Measurements from ENCODE around the gene LPAR2. TPM values are rescaled to one million over a fixed set of nuclear protein-coding genes. Genes with fewer than 3 reads are reported as not detected.
"Not testable (repeated sequence)": the region's sequence is repeated elsewhere in the genome, so short reads cannot be mapped to it uniquely, and the experiment has no call there.

Gene LPAR2
- 10 to 100 TPM in 5 of 8 experiments, 1 to 10 TPM in 3; 1.3 to 30.2 (median 18.2) TPM for total RNA-seq

DNA sequence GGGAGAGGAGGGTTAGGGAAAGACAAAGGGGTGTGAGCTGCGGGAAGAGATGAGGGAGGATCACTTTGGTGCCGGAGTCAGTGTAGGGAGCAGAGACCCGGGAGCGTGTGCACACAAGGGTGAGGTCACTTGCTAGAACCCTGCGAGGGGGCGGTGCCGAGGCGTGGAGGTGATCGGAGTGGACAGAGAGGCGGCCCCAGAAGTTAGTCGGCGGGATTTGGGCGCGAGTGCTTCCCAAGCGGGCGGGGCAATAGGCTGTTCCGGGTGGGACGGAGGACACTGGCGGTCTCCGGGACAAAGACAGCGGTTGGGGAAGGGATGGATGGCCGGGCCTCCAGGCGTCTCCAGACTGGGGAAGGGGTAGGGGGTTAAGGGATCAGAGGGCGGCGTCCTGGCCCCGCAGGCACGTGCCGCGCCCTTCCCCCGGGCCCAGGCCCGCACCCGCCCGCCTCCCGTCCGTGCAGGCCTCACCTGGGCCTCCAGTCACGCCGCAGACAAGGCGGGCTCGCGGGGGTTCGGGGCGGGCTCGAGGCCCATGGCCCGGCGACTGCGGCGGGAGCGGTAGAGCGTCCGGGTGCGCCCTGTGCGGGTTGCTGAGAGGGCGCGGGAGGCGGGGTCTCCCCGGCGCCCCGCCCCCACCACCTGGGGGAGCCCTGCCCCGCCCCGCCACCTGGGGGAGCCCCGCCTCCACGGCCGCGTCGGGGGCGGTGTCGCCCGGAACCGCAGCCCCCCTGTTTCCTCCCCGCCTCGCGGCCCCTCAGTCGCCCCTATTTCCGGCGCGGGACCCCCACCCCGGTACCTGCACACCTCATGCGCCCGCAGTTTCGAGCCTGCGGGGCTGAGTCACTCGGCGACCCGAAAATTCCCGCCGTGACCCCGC is at the start of gene LPAR2:
Gene LPAR2 (minus strand): TSS at position 600 of the 880 bp plus-strand sequence. CDS start 945 bp downstream, outside the sequence.
- WGBS, 10 experiments: 8 to 30% (median 13%) methylated on average over 2 to 7 of the region's 87 CpGs; no CpG with 5 or more reads in 6 of the 10 experiments
- in situ Hi-C loops (cut with MboI; ENCODE audit: low pct_unique_long_range_greater_than_20kb in 2 of 9, low sequenced_read_pairs in 9 of 9, unreplicated experiment in 9 of 9): loop anchor here in 3 of 9 experiments (25.0 kb wide), 1 partner anchor 91 kb away; the partner anchor contains the start of genes CILP2 (in 3 of the 3) and YJEFN3 (in 3 of the 3)
- Histone ChIP-seq H3K4me3 (peak within 1 kb of the TSS; percentile 44 to 61 (median 59)), H3K27ac (peak within 1 kb of the TSS; percentile 80 to 81), H3K4me1 (replicated peaks in 1 of 2) (peaks cover 3 to 6% of the 10 kb centered on the region in 2 donors)
- peak; percentile 45 to 79 (median 68) for ATAC-seq (replicated peaks in 6 of 8)

DNA sequence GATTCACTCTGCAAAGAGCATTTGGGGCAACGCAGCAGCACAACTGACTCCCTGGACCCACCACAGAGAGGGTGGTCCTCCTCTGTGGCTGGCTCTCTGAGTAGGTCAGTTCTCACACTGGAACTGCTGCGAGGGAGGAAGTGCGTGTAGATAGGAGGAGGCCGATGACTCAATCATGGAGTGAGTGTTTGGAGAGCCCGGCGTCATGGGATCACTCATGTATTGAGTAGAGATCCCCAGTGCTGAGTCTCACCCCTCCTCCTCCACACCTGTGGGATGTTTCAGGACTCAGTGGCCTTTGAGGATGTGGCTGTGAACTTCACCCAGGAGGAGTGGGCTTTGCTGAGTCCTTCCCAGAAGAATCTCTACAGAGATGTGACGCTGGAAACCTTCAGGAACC is 49.6 kb upstream of the LPAR2 start:
- H3K4me1 ChIP-seq (replicated peaks in 1 of 2): no peaks in the 10 kb centered on the region
- whole genome bisulfite sequencing, 10 experiments: 89 to 100% (median 100%) methylated on average over 1 to 4 of the region's 7 CpGs; no CpG with 5 or more reads in 5 of the 10 experiments
- H3K27ac ChIP-seq: no peak overlapping the region
- no peak overlapping the region for H3K4me3 ChIP-seq
- in situ Hi-C loops (cut with MboI; ENCODE audit: low pct_unique_long_range_greater_than_20kb in 2 of 9, low sequenced_read_pairs in 9 of 9, unreplicated experiment in 9 of 9): no loop called here
- no peak for ATAC-seq (replicated peaks in 6 of 8)

DNA sequence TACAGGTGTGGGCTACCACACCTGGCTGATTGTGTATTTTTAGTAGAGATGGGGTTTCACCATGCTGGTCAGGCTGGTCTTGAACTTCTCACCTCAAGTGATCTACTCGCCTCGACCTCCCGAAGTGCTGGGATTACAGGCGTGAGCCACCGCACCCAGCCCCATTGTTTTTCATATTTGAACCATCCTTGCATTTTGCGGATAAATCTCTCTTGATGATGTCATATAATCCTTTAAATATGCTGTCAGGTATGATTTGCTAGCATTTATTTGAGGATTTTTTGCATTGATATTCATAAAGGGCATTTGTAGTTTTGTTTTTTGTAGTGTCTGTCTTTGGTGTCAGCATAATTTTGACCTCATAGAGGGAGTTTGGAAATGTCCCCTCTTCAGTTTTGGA is 46.3 kb upstream of the LPAR2 start:
- WGBS, 10 experiments: 93 to 100% (median 97%) methylated on average over 1 to 6 of the region's 6 CpGs; no CpG with 5 or more reads in 3 of the 10 experiments
- H3K4me1 ChIP-seq (replicated peaks in 1 of 2): no peaks in the 10 kb centered on the region
- ATAC-seq (replicated peaks in 6 of 8): no peak
- H3K27ac ChIP-seq: no peak overlapping the region
- H3K4me3 ChIP-seq: no peak overlapping the region
- in situ Hi-C loops (cut with MboI; ENCODE audit: low pct_unique_long_range_greater_than_20kb in 2 of 9, low sequenced_read_pairs in 9 of 9, unreplicated experiment in 9 of 9): no loop called here

DNA sequence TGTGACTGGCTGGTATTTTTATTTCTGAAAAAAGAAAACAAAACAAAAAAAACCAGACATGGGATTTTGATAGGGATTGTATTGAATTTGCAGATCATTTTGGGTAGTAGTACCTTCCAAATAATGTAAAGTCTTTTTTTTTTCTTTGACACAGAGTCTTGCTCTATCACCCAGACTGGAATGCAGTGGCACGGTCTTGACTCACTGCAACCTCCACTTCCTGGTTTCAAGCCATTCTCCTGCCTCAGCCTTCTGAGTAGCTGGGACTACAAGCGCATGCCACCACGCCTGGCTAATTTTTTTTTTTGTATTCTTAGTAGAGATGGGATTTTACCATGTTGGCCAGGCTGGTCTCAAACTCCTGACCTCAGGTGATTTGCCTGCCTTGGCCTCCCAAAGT is 44.8 kb upstream of the LPAR2 start:
- in situ Hi-C loops (cut with MboI; ENCODE audit: low pct_unique_long_range_greater_than_20kb in 2 of 9, low sequenced_read_pairs in 9 of 9, unreplicated experiment in 9 of 9): no loop called here
- ATAC-seq (replicated peaks in 6 of 8): no peak
- WGBS, 10 experiments: 87 to 100% (median 100%) methylated on average over 1 to 3 of the region's 3 CpGs; no CpG with 5 or more reads in 3 of the 10 experiments
- Histone ChIP-seq H3K27ac (no peak overlapping the region), H3K4me3 (no peak overlapping the region), H3K4me1 (replicated peaks in 1 of 2) (peaks cover 0 to 2% of the 10 kb centered on the region in 2 donors)

DNA sequence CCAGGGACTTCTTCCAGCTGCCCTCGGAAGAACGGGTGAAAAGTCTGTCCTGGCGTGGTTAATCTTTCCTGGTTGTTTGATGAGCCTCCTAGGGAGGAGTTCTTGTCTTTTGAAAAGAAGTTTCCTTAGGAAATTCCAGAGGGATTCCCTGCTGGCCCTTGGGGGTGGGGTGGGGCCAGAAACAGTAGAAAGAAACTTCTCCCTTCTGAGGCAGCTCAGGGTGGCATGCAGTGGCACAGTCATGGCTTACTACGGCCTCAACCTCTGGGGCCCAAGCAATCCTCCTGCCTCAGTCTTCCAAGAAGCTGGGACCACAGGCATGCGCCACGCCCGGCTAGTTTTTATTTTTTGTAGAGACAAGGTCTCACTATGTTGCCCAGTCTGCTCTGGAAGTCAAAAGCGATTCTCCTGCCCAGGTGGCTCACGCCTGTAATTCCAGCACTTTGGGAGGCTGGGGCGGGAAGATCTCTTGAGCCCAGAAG is 42.1 kb upstream of the LPAR2 start:
- no peak for ATAC-seq (replicated peaks in 6 of 8)
- Histone ChIP-seq H3K4me3 (peak overlapping the region in 2 of 5 donors; percentile 83 to 86), H3K4me1 (replicated peaks in 1 of 2) (peaks cover 0 to 2% of the 10 kb centered on the region in 2 donors), H3K27ac (no peak overlapping the region)
- in situ Hi-C loops (cut with MboI; ENCODE audit: low pct_unique_long_range_greater_than_20kb in 2 of 9, low sequenced_read_pairs in 9 of 9, unreplicated experiment in 9 of 9): no loop called here
- 20 to 100% (median 79%) methylated on average over 1 to 8 of the region's 10 CpGs; no CpG with 5 or more reads in 1 of the 10 experiments for WGBS, 10 experiments

DNA sequence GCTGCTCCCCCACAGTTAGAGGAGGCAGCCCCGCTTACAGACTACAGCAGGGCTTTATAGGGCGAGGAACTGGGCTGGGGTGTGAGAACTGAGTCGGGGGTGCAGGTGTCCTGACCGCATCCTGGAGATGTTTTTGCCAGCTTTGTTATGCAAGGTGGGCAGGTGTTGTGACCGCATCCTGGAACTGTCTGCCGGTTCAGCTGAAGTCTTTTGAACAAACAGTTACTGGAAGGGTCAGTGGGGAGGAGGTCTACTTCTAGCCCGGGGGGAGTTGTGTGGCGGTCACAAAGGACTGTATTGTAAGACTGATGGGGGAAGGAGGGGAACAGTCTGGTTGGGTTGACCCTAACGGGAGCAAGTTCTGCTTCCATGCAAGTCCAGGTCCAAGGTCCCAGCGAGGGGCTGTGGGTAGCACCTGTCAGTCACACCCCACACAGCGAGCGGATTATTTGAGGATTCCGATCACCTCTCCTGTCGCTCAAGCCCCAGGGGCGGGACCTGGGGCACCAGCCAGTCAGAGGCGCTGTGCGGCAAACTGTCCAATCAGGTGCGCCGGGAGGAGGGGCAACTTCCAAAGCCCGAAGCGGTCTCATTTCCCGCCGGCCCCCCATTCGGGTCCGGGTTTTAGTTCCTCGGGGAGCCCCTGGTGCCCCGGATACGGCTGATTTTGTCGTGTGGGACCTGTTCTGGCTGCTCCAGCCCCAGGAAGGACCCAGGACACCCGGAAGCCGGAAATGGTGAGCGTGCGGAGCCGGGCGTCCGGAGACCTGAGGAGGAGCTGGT is 40.4 kb upstream of the LPAR2 start, which contains the start of gene ZNF101:
Gene ZNF101 (plus strand): TSS at position 610 of the 783 bp plus-strand sequence. CDS start 125 bp downstream, at position 735.
- peak; percentile 66 to 82 (median 69) for ATAC-seq (replicated peaks in 6 of 8)
- in situ Hi-C loops (cut with MboI; ENCODE audit: low pct_unique_long_range_greater_than_20kb in 2 of 9, low sequenced_read_pairs in 9 of 9, unreplicated experiment in 9 of 9): no loop called here
- peak within 1 kb of the TSS in 1 of 2 donors; percentile 61 for H3K27ac ChIP-seq
- WGBS, 10 experiments: 0 to 100% (median 18%) methylated on average over 1 to 7 of the region's 36 CpGs; no CpG with 5 or more reads in 2 of the 10 experiments
- H3K4me3 ChIP-seq: peak within 1 kb of the TSS; percentile 83 to 86 (median 86)
- H3K4me1 ChIP-seq (replicated peaks in 1 of 2): peaks cover 0 to 2% of the 10 kb centered on the region in 2 donors

DNA sequence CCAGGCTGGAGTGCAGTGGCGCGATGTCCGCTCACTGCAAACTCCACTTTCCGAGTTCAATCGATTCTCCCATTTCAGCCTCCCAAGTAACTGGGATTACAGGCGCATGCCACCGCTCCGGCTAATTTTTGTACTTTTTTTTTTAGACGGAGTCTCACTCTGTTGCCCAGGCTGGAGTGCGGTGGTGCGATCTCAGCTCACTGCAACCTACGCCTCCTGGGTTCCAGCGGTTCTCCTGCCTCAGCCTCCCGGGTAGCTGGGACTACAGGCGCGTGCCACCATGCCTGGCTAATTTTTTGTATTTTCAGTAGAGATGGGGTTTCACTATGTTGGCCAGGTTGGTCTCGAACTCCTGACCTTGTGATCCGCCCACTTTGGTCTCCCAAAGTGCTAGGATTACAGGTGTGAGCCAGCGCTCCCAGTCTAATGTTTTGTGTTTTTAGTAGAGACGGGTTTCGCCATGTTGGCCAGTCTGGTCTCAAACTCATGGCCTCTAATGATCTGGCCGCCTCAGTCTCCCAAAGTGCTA is 37.5 kb upstream of the LPAR2 start:
- peaks cover 10 to 14% of the 10 kb centered on the region in 2 donors for H3K4me1 ChIP-seq (replicated peaks in 1 of 2)
- in situ Hi-C loops (cut with MboI; ENCODE audit: low pct_unique_long_range_greater_than_20kb in 2 of 9, low sequenced_read_pairs in 9 of 9, unreplicated experiment in 9 of 9); H3K27ac ChIP-seq; ATAC-seq (replicated peaks in 6 of 8); H3K4me3 ChIP-seq: not testable (repeated sequence)
- WGBS, 10 experiments: 87 to 98% (median 96%) methylated on average over 4 to 16 of the region's 22 CpGs

DNA sequence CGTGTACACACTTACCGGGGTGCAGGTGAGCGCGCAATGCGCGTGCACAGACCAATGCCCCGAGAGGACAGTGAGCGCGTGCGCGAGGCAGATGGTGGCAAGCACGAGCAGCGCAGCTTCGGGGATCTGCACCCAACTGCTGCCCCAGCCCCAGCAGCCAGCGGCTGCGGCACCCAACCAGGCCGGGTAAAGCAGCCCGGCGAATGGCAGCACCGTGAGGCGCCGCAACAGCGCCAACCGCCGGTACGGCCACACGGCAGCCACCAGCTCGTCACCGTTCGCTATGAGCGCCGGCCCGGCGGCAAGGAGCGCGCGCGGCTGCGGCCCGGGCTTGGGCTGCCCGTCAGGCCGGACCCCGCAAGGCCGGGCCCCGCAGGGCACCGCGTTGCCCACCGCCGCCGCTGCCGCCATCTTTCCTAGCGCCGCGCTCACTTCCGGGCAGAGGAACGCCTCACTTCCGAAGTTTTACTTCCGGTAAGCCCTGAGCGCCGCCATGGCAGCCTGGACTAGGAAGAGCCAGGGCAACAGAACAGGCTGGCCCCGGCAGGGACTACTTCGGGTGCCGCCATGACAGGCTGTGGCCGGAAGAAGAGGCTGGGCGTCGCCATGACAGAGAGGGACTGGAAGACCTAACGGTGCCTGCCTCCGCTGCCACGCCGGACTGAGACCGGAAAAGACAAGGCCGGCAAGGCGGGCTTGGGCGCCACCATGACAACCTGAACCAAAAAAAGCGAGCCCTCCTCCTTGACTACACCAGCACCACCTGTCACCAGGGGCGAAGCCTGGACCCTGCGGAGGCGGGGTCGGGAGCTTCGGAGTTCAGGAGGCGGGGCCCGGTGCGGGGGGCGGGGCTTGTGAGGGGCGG is 35.5 kb upstream of the LPAR2 start, which contains the start of gene ATP13A1:
Gene ATP13A1 (minus strand): TSS at position 421 of the 865 bp plus-strand sequence. CDS start 10 bp downstream, at position 411.
- ATAC-seq (replicated peaks in 6 of 8): peak; percentile 77 to 94 (median 93)
- H3K27ac ChIP-seq: peak within 1 kb of the TSS; percentile 95 to 97
- in situ Hi-C loops (cut with MboI; ENCODE audit: low pct_unique_long_range_greater_than_20kb in 2 of 9, low sequenced_read_pairs in 9 of 9, unreplicated experiment in 9 of 9): no loop called here
- WGBS, 10 experiments: 0% methylated on average over 1 to 12 of the region's 85 CpGs; no CpG with 5 or more reads in 5 of the 10 experiments
- peak within 1 kb of the TSS; percentile 68 to 96 (median 87) for H3K4me3 ChIP-seq
- peaks cover 10 to 14% of the 10 kb centered on the region in 2 donors for H3K4me1 ChIP-seq (replicated peaks in 1 of 2)

DNA sequence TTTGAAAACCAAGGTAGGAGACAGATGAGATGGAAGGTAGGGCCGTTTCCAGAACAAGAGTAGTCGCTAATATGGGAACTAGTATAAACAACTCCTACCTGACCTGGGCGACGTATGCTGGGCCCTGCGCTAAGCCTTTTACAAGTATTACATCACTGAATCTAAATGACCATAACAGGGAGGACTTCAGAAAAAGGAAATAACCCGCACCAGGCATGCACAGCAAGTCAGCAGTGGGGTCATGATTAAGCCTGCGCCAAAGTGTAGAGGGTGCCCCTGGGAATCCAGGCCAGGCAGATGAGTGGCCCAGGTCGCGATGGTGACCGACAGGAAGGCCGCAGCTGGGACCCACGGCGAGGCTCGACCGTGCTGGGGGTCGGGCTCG is 34.8 kb upstream of the LPAR2 start:
- in situ Hi-C loops (cut with MboI; ENCODE audit: low pct_unique_long_range_greater_than_20kb in 2 of 9, low sequenced_read_pairs in 9 of 9, unreplicated experiment in 9 of 9): no loop called here

DNA sequence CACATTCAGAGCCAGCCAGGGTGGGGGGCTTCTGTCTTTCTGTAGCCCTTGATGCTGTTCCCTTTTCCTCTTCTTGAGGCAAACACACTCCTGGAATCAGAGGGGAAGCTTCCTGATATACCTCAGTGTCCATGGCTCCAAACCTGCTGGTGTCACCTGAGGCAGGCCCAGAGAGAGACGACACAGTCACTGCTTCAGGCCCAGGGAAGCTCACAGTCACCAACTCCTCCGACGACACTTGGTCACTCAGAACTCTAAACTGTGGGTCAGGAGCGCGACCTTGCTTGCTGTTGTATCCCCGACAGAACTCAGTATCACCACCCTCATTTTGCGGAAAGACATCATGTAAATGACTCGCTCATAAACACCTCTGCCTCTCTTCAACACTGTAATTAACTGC is 34.3 kb upstream of the LPAR2 start:
- Histone ChIP-seq H3K4me3 (peak overlapping the region; percentile 68 to 96 (median 87)), H3K27ac (peak overlapping the region; percentile 95 to 97), H3K4me1 (replicated peaks in 1 of 2) (peaks cover 10 to 12% of the 10 kb centered on the region in 2 donors)
- no peak for ATAC-seq (replicated peaks in 6 of 8)
- in situ Hi-C loops (cut with MboI; ENCODE audit: low pct_unique_long_range_greater_than_20kb in 2 of 9, low sequenced_read_pairs in 9 of 9, unreplicated experiment in 9 of 9): no loop called here
- 40 to 93% (median 73%) methylated on average over 1 to 4 of the region's 8 CpGs; no CpG with 5 or more reads in 4 of the 10 experiments for WGBS, 10 experiments

More for the DNA sequence above, 34.8 kb upstream of the LPAR2 start:
- peak overlapping the region; percentile 95 to 97 for H3K27ac ChIP-seq
- H3K4me3 ChIP-seq: peak overlapping the region; percentile 68 to 96 (median 87)
- 0 to 46% (median 28%) methylated on average over 1 to 9 of the region's 17 CpGs; no CpG with 5 or more reads in 3 of the 10 experiments for WGBS, 10 experiments
- H3K4me1 ChIP-seq (replicated peaks in 1 of 2): peaks cover 10 to 12% of the 10 kb centered on the region in 2 donors
- peak in 2 of 8 experiments; percentile 6 to 8 for ATAC-seq (replicated peaks in 6 of 8)

DNA sequence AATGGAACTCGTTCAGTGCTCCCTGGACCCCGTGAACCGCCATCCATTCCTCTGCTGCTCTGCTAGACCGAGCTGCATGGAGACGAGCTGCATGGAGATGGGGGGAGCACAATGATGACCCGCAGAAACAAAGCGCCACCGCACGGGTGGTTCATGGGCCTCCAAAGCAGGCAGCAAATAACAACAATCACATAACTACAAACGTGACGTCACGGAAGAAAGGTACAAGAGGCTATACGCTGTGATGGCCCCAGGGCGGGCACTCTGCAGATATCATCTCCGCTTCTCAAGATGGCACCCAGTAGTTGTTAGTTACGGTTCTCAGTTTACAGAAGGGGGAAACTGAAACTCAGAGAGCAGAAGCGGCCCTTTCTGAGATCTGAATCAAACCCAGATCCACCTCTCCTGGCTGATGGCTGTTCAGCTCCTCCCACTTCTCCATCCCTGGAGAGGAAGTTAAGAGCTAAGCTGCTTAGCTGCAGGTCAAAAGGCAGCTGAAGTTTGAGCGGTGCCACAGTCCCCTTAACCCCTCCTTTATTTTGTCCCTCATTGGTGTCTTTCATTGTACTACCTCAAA is 33.7 kb upstream of the LPAR2 start:
- no peak for ATAC-seq (replicated peaks in 6 of 8)
- H3K4me1 ChIP-seq (replicated peaks in 1 of 2): peaks cover 10 to 12% of the 10 kb centered on the region in 2 donors
- WGBS, 10 experiments: 57 to 91% (median 75%) methylated on average over 1 to 10 of the region's 18 CpGs; no CpG with 5 or more reads in 4 of the 10 experiments
- no peak overlapping the region for H3K27ac ChIP-seq
- H3K4me3 ChIP-seq: peak overlapping the region in 2 of 5 donors; percentile 68 to 95
- in situ Hi-C loops (cut with MboI; ENCODE audit: low pct_unique_long_range_greater_than_20kb in 2 of 9, low sequenced_read_pairs in 9 of 9, unreplicated experiment in 9 of 9): no loop called here

Measured in motor neuron (in vitro differentiated cells).